Transverse colon (tissue), 3 donors: ENCODE measurements around the gene IFT88.

ENCODE experiments used
- POLR2A ChIP-seq: fragments of 450-650 bp; IDR thresholded peaks from one replicate; pipeline ENCODE4 v1.6.1; 2016; ENCODE audit warnings: antibody characterized with exemption, mild to moderate bottlenecking, moderate library complexity
- TF ChIP-seq, protein P1 (sequence below), 5 experiments: fragments of 200-600 bp in 3 of 5; fragments of 450-650 bp in 2 of 5; sonication (generic) in 3 of 5; IDR thresholded peaks; 1 replicate in 2 of 5; 2 replicates in 3 of 5; pipeline ENCODE4 v1.5.1; 2016 to 2017; ENCODE audit warnings: antibody characterized with exemption in 5 of 5, inconsistent platforms in 3 of 5, mild to moderate bottlenecking in 2 of 5, moderate library complexity in 1 of 5

DNA sequence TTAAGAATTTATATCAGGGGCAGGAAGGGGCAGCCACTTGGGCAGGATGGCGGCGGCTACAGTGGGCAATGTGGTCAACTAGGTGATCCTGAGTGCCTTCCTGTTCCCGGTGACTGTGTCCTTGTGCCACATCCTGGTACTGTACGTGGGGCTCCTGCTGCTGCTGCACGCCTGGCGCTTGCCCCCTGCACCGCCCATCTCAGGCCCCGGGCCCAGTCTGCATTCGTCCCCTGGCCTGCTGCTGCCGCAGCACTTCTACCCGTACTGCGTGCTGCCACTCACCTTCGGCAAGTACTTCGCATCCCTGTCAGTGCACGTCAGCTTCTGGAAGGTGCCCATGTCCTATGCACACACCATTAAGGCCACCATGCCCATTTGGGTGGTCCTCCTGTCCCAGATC lies 40.1 kb downstream of the IFT88 start:
- no peak for TF ChIP-seq POLR2A
- TF ChIP-seq, protein P1, sequence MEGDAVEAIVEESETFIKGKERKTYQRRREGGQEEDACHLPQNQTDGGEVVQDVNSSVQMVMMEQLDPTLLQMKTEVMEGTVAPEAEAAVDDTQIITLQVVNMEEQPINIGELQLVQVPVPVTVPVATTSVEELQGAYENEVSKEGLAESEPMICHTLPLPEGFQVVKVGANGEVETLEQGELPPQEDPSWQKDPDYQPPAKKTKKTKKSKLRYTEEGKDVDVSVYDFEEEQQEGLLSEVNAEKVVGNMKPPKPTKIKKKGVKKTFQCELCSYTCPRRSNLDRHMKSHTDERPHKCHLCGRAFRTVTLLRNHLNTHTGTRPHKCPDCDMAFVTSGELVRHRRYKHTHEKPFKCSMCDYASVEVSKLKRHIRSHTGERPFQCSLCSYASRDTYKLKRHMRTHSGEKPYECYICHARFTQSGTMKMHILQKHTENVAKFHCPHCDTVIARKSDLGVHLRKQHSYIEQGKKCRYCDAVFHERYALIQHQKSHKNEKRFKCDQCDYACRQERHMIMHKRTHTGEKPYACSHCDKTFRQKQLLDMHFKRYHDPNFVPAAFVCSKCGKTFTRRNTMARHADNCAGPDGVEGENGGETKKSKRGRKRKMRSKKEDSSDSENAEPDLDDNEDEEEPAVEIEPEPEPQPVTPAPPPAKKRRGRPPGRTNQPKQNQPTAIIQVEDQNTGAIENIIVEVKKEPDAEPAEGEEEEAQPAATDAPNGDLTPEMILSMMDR (IDR thresholded peaks at IDR 0.05): no peak
